ENCODE data around the gene LRRC59.

The LRRC59 gene

DNA sequence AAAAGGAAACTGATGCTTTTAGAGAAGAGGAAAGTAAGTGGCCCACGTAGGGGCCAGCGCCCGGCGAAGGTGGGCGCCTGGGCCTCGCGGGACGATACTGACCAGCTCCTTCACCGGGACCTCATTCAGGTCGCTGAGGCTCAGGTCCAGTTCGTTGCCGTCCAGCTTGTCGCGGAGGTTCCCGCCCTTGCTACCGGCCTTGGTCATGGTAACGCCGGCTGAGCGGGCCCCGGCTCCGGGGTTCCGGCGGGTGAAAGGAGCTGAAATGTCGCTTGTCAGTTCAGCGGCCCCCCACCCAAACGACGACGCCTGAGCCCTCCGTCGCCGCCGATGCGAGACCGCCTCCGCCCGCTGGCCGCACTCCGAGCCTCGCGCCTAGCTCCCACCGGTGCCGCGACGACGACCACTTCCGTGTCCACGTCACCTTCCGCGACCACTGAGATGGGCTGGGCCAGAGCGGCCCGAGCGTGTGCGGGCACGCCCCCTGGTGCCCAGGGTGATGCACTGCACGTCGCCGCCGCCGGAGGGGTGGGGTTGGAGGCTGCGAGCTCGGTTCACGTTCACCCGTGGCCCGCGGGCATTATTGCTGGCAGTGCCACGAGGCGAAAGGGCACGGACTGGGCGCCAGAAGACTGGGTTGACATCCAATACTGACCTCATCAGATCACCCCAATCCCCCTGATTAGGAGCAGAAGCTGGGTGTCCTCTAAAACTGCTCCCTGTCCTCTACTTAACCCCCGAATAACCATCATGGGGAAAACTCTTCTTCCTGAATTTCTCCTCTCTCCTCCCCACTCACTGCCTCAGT, at the start of gene LRRC59:
Gene LRRC59 (minus strand): TSS at position 413 of the 808 bp plus-strand sequence. CDS start 206 bp downstream, at position 207.
- Histone ChIP-seq H3K9me3 (ENCODE audit: control insufficient read depth in 2 of 2, low read length in 2 of 2) (no peaks in the 10 kb centered on the region), H3K27me3 (ENCODE audit: control insufficient read depth in 1 of 2, insufficient read depth in 2 of 2, low read length in 2 of 2) (no peaks in the 10 kb centered on the region), H3K4me1 (ENCODE audit: control insufficient read depth, insufficient read depth, low read length) (peaks cover 21% of the 10 kb centered on the region), H3K9ac (ENCODE audit: low read length in 2 of 2) (peak within 1 kb of the TSS; percentile 90 to 94), H3K4me3 (ENCODE audit: low read length in 2 of 2) (peak within 1 kb of the TSS; percentile 95 to 96), H3K27ac (ENCODE audit: low read length) (peak within 1 kb of the TSS; percentile 41), H3K36me3 (ENCODE audit: control insufficient read depth in 2 of 2, insufficient read depth in 2 of 2, low read length in 2 of 2) (peaks cover 22 to 26% of the 10 kb centered on the region in 2 donors)

DNA sequence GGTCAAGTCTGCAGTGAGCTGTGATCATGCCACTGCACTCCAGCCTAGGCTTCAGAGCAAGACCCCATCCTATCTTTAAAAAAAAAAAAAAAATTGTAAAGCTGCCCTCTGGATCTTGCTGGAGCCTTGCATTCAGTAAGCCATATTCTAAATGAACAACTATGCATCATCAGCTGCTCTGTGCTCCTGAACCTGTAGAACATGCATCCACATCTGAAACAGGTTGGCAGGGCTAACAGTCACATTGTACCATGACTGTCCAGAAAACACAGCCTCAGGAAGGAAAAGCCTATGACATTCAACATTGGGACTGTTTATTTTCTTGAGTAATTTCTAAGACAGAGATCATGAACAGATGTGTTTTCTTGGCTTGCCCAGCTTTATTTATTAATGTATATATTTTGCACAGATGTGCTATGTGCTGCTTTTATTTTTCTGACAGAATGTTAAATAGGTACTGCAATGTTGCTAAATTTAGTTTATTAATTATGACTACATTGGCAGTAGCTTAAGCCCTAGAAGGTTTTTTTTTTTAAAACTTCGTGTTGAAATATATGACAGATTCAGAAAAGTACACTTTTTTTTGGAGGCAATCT, 48.5 kb upstream of the LRRC59 start:
- Histone ChIP-seq H3K36me3 (ENCODE audit: control insufficient read depth in 2 of 2, insufficient read depth in 2 of 2, low read length in 2 of 2) (peaks cover 0 to 2% of the 10 kb centered on the region in 2 donors), H3K9ac (ENCODE audit: low read length in 2 of 2) (no peak overlapping the region), H3K27ac (ENCODE audit: low read length) (no peak overlapping the region)

DNA sequence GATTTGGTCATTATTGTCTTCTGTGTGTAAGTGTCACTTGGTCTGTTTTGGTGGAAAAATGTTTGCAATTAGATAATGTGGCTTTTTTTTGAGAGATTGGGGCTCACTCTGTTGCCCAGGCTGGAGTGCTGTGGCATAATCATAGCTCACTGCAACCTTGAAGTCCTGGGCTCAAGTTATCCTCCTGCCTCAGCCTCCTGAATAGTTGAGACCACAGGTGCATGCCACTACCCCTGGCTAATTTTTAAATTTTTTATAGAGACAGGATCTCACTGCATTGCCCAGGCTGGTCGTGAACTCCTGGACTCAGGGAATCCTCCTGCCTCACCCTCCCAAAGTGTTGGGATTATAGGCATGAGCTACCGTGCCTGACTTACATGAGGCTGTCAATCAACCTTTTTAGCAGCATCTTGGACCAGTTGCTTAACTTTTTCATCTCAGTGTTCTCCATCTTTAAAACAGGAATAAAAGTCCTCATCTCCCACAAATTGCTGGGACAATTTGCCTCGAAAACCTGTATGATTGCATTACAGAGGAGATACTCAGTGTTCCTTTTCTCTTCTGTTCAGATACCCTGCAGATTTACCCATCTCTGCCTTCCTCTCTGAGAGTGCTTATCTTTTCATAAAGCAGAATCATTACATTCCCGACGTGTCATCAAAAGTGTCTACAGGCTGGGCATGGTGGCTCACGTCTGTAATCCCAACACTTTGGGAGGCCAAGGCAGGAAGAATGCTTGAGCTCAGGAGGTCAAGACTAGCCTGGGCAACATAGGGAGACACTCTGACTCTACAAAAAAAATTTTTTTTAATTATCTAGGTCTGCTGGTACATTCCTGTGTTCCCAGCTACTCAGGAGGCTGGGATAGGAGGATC, 47.8 kb upstream of the LRRC59 start:
- no peaks in the 10 kb centered on the region for H3K9me3 ChIP-seq (ENCODE audit: control insufficient read depth in 2 of 2, low read length in 2 of 2)
- H3K27me3 ChIP-seq (ENCODE audit: control insufficient read depth in 1 of 2, insufficient read depth in 2 of 2, low read length in 2 of 2) = no peaks in the 10 kb centered on the region
- H3K4me1 ChIP-seq (ENCODE audit: control insufficient read depth, insufficient read depth, low read length) = no peaks in the 10 kb centered on the region
- H3K27ac ChIP-seq (ENCODE audit: low read length) = no peak overlapping the region
- H3K36me3 ChIP-seq (ENCODE audit: control insufficient read depth in 2 of 2, insufficient read depth in 2 of 2, low read length in 2 of 2) = peaks cover 0 to 2% of the 10 kb centered on the region in 2 donors
- no peak overlapping the region for H3K4me3 ChIP-seq (ENCODE audit: low read length in 2 of 2)
- H3K9ac ChIP-seq (ENCODE audit: low read length in 2 of 2) = no peak overlapping the region

More for the DNA sequence above, 48.5 kb upstream of the LRRC59 start:
- Histone ChIP-seq H3K9me3 (ENCODE audit: control insufficient read depth in 2 of 2, low read length in 2 of 2) (no peaks in the 10 kb centered on the region), H3K4me3 (ENCODE audit: low read length in 2 of 2) (no peak overlapping the region), H3K4me1 (ENCODE audit: control insufficient read depth, insufficient read depth, low read length) (no peaks in the 10 kb centered on the region), H3K27me3 (ENCODE audit: control insufficient read depth in 1 of 2, insufficient read depth in 2 of 2, low read length in 2 of 2) (no peaks in the 10 kb centered on the region)

DNA sequence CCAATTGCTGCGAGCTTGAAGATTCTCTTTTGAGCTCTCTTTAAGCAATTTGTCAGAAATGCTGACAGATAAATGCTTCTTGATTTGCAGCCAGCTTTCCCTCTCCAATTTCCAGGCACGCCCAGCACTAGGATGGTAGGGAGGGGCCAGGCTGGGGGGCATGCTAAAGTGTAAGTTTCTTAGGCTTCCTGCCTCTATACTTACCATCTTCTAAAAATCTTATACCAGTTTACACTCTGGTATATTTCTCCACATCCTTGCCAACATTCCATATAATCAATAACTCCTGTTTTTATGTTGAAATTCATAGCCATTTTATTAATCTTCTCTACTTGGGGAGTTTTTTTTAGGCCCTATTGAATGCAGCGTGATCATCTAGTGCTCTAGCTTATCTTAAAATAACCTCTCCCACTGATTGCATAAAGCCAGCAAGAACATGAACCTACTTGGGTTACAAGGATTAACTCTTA, 46.2 kb upstream of the LRRC59 start:
- H3K36me3 ChIP-seq (ENCODE audit: control insufficient read depth in 2 of 2, insufficient read depth in 2 of 2, low read length in 2 of 2) = peaks cover 0 to 2% of the 10 kb centered on the region in 2 donors
- H3K4me3 ChIP-seq (ENCODE audit: low read length in 2 of 2) = no peak overlapping the region
- no peak overlapping the region for H3K9ac ChIP-seq (ENCODE audit: low read length in 2 of 2)
- H3K27ac ChIP-seq (ENCODE audit: low read length) = no peak overlapping the region
- no peaks in the 10 kb centered on the region for H3K9me3 ChIP-seq (ENCODE audit: control insufficient read depth in 2 of 2, low read length in 2 of 2)
- H3K27me3 ChIP-seq (ENCODE audit: control insufficient read depth in 1 of 2, insufficient read depth in 2 of 2, low read length in 2 of 2) = no peaks in the 10 kb centered on the region
- H3K4me1 ChIP-seq (ENCODE audit: control insufficient read depth, insufficient read depth, low read length) = no peaks in the 10 kb centered on the region

DNA sequence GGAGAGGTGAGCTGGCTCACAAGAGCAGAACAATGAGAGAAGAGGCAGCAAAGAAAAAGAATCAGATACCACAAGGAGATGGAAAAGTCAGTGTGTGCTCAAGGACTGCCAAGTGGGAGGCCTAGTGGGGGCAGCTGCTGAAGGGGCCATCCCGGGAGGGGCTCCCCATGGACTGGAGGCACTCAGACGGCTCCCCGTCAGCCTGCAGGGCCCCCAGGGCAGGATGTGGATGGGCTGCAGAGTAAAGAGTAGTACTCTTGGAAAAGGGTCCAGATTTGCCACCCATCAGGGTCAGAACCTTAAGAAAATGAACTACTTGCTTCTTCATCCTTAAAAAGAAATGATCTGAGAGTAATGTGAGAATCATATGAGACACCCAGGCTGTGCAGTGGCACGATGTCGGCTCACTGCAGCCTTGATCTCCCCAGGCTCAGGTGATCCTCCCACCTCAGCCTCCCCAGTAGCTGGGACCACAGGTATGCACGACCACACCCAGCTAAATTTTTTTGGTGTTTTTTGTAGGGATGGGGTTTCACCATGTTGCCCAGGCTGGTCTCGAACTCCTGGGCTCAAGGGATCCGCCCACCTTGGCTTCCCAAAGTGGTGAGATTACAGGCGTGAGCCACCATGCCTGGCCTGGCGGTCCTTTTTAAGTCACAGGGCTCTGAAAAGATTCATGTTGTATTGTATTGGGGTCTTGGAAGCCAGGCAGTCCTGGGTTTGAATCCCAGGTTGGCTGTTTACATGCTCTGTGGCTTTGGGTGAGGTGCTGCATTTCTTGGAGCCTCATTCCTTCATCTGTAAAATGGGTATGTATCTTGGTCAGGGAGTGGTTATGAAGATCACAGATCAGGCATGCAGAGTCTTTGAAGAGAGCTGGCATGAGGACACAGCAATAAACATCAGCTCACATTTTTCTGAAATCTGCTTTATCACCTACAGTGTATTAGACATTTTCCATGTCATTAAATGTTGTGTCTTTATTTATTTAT, 43.8 kb upstream of the LRRC59 start:
- Histone ChIP-seq H3K27ac (ENCODE audit: low read length) (no peak overlapping the region), H3K36me3 (ENCODE audit: control insufficient read depth in 2 of 2, insufficient read depth in 2 of 2, low read length in 2 of 2) (peaks cover 0 to 2% of the 10 kb centered on the region in 2 donors), H3K4me1 (ENCODE audit: control insufficient read depth, insufficient read depth, low read length) (no peaks in the 10 kb centered on the region), H3K4me3 (ENCODE audit: low read length in 2 of 2) (no peak overlapping the region), H3K9ac (ENCODE audit: low read length in 2 of 2) (no peak overlapping the region), H3K27me3 (ENCODE audit: control insufficient read depth in 1 of 2, insufficient read depth in 2 of 2, low read length in 2 of 2) (no peaks in the 10 kb centered on the region), H3K9me3 (ENCODE audit: control insufficient read depth in 2 of 2, low read length in 2 of 2) (no peaks in the 10 kb centered on the region)

DNA sequence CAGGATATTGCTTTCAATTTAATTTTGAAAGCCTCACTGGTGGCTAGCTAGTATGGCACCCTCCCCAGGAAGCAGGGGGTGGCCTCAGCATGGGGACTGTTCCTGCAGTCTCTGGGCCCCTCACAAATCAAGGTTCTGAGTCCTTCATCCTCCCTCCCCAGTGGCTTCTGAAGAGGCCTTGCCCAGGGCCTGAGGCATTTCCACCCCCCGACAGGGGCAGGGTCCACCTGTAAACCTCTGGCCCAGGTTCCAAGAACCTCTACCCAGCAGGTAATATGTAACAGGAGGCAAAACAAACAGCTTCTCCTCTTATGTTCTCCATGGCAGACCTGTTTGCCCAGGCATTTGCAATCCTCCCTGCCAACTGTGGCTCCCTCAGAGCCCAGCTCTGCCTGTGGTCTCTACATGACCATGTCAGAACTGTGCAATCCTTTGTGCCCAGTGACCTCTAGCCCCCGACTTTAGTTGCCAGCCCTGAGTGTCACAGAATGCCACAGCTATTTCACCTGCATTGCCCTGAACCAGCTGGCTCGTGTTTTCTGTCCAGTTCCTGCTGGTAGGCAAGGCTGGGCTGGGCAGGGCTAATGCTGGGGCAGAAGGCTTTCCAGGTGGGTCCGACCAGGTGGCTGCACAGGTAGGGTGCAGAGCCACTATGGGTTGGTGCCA, 43.0 kb upstream of the LRRC59 start:
- Histone ChIP-seq H3K27me3 (ENCODE audit: control insufficient read depth in 1 of 2, insufficient read depth in 2 of 2, low read length in 2 of 2) (no peaks in the 10 kb centered on the region), H3K4me3 (ENCODE audit: low read length in 2 of 2) (no peak overlapping the region), H3K27ac (ENCODE audit: low read length) (no peak overlapping the region), H3K9me3 (ENCODE audit: control insufficient read depth in 2 of 2, low read length in 2 of 2) (no peaks in the 10 kb centered on the region), H3K9ac (ENCODE audit: low read length in 2 of 2) (no peak overlapping the region), H3K36me3 (ENCODE audit: control insufficient read depth in 2 of 2, insufficient read depth in 2 of 2, low read length in 2 of 2) (peaks cover 0 to 2% of the 10 kb centered on the region in 2 donors), H3K4me1 (ENCODE audit: control insufficient read depth, insufficient read depth, low read length) (no peaks in the 10 kb centered on the region)

DNA sequence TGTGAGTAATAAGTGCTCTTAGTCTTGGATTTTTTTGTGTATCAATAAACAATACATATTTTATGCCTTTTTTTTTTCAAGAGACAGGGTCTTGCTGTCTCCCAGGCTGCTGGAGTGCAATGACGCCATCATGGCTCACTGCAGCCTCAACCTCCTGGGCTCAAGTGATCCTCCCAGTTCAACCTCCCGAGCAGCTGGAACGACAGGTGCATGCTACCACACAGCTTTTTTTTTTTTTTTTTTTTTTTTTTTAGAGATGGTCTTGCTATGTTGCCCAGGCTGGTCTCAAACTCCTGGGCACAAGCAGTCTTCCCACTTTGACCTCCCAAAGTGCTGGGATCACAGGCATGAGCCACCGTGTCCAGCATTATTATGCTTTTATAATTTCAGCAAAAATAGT, 41.7 kb upstream of the LRRC59 start:
- H3K27me3 ChIP-seq (ENCODE audit: control insufficient read depth in 1 of 2, insufficient read depth in 2 of 2, low read length in 2 of 2) = no peaks in the 10 kb centered on the region
- H3K36me3 ChIP-seq (ENCODE audit: control insufficient read depth in 2 of 2, insufficient read depth in 2 of 2, low read length in 2 of 2) = peaks cover 0 to 2% of the 10 kb centered on the region in 2 donors
- H3K4me1 ChIP-seq (ENCODE audit: control insufficient read depth, insufficient read depth, low read length) = no peaks in the 10 kb centered on the region
- H3K27ac ChIP-seq (ENCODE audit: low read length) = no peak overlapping the region
- H3K9me3 ChIP-seq (ENCODE audit: control insufficient read depth in 2 of 2, low read length in 2 of 2) = no peaks in the 10 kb centered on the region
- H3K9ac ChIP-seq (ENCODE audit: low read length in 2 of 2) = no peak overlapping the region
- H3K4me3 ChIP-seq (ENCODE audit: low read length in 2 of 2) = no peak overlapping the region

DNA sequence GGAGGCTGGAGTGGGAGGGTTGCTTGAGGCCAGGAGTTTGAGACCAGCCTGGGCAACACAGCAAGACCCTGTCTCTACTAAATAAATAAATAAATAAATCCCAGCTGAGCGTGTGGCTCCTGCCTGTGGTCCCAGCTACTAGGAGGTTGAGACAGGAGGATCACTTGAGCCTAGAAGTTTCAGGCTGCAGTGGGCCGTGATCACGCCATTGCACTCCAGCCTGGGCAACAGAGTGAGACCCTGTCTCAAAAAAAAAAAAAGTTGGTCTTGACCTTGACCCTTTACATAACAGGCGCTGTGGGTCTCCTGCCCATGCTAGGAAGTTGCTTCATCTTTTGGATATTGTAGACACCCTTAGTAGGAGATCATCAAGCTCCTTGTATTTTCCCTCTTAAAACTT, 40.1 kb upstream of the LRRC59 start:
- Histone ChIP-seq H3K27me3 (ENCODE audit: control insufficient read depth in 1 of 2, insufficient read depth in 2 of 2, low read length in 2 of 2) (no peaks in the 10 kb centered on the region), H3K36me3 (ENCODE audit: control insufficient read depth in 2 of 2, insufficient read depth in 2 of 2, low read length in 2 of 2) (peaks cover 0 to 7% of the 10 kb centered on the region in 2 donors), H3K9me3 (ENCODE audit: control insufficient read depth in 2 of 2, low read length in 2 of 2) (no peaks in the 10 kb centered on the region), H3K4me3 (ENCODE audit: low read length in 2 of 2) (no peak overlapping the region), H3K9ac (ENCODE audit: low read length in 2 of 2) (no peak overlapping the region), H3K4me1 (ENCODE audit: control insufficient read depth, insufficient read depth, low read length) (no peaks in the 10 kb centered on the region), H3K27ac (ENCODE audit: low read length) (no peak overlapping the region)

DNA sequence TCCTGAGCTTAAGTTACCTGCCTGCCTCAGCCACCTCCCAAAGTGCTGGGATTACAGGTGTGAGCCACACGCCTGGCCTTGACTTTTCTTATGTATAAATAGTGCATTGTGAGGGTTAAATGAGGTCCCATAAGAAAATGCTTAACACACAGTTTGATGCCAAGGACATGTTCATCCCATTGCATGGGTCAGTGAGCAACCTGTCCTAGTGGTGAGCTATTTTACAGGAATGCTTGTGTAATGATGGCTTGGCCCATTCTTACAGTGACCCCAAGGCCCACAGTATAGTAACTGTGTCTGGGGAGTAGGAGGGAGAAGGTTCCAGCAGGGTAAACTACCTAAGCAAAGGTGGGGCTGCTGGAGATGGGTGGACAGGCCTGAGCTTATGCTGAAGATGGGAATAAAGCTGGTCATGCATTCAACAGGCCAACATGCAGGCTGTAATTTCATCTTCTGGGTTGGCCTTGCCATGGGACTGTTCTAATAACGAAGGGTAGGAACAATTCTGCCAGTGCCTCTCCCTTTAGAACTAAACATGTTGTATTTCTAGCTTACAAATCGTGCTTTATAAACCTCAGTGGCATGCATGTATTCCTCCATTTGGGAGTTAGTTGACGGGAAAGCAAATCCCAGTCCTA, 34.9 kb upstream of the LRRC59 start:
- Histone ChIP-seq H3K4me3 (ENCODE audit: low read length in 2 of 2) (no peak overlapping the region), H3K27ac (ENCODE audit: low read length) (no peak overlapping the region), H3K9me3 (ENCODE audit: control insufficient read depth in 2 of 2, low read length in 2 of 2) (no peaks in the 10 kb centered on the region), H3K36me3 (ENCODE audit: control insufficient read depth in 2 of 2, insufficient read depth in 2 of 2, low read length in 2 of 2) (peaks cover 0 to 5% of the 10 kb centered on the region in 2 donors), H3K27me3 (ENCODE audit: control insufficient read depth in 1 of 2, insufficient read depth in 2 of 2, low read length in 2 of 2) (no peaks in the 10 kb centered on the region), H3K4me1 (ENCODE audit: control insufficient read depth, insufficient read depth, low read length) (peaks cover 7% of the 10 kb centered on the region), H3K9ac (ENCODE audit: low read length in 2 of 2) (no peak overlapping the region)

Data from stomach smooth muscle (tissue), 2 donors.